ENCODE data around the gene RBPJL. TPM values are rescaled to one million over a fixed set of nuclear protein-coding genes. Genes with fewer than 3 reads are reported as not detected.

The RBPJL gene
- total RNA-seq, 4 donors from 2014 or later: not detected

GRCh38 chr20:45308117-45308778, 1.6 kb downstream of the RBPJL start, which contains the start of gene MATN4:
Gene MATN4 (minus strand): TSS chr20:45308299. CDS start chr20:45305582, 2,717 bp downstream.
- WGBS, 2 donors (ENCODE audit: low coverage in 1 of 2): 39% methylated on average over 20 of the region's 20 CpGs; no CpG with 5 or more reads in 1 of the 2 donors
- Histone ChIP-seq H3K9me3 (no peaks in the 10 kb centered on the region), H3K4me1 (peaks cover 0 to 17% (median 5%) of the 10 kb centered on the region in 4 donors), H3K4me3 (no peak within 1 kb of the TSS), H3K27ac (no peak within 1 kb of the TSS), H3K27me3 (peaks cover 59% of the 10 kb centered on the region), H3K36me3 (no peaks in the 10 kb centered on the region)
- in situ Hi-C loops (cut with MboI; ENCODE audit: low pct_ligation_motif_present in 1 of 4, low pct_unique_long_range_greater_than_20kb in 1 of 4, low sequenced_read_pairs in 3 of 4) (loop anchor here in 1 of 4 donors (25.0 kb wide), 2 partner anchors 129 to 454 kb away; no protein-coding TSS in a partner anchor), intact Hi-C loops (cut with DNase I; ENCODE audit: low total_unique reads) (no loop called here)
- peak; percentile 56 for DNase-seq
- no peak for TF ChIP-seq POLR2AphosphoS5 (IDR thresholded peaks at IDR 0.05)
- TF ChIP-seq CTCF (IDR thresholded peaks at IDR 0.05): peak in 3 of 5 experiments; percentile 7 to 51 (median 29)

- peaks cover 60% of the 10 kb centered on the region for H3K27me3 ChIP-seq
- DNase-seq: no peak
- no peaks in the 10 kb centered on the region for H3K36me3 ChIP-seq
- in situ Hi-C loops (cut with MboI; ENCODE audit: low pct_ligation_motif_present in 1 of 4, low pct_unique_long_range_greater_than_20kb in 1 of 4, low sequenced_read_pairs in 3 of 4): loop anchor here in 1 of 4 donors (25.0 kb wide), 2 partner anchors 128 to 453 kb away; no protein-coding TSS in a partner anchor
- no peak overlapping the region for H3K4me3 ChIP-seq
- H3K27ac ChIP-seq: no peak overlapping the region
- H3K9me3 ChIP-seq: no peaks in the 10 kb centered on the region
- H3K4me1 ChIP-seq: peaks cover 0 to 17% (median 5%) of the 10 kb centered on the region in 4 donors
- TF ChIP-seq CTCF (IDR thresholded peaks at IDR 0.05) (no peak), EP300 (IDR thresholded peaks at IDR 0.05; ENCODE audit: low read depth) (no peak), POLR2A (IDR thresholded peaks at IDR 0.05) (no peak), POLR2AphosphoS5 (IDR thresholded peaks at IDR 0.05) (no peak)
- 68% methylated on average over 3 of the region's 3 CpGs; no CpG with 5 or more reads in 1 of the 2 donors for WGBS, 2 donors (ENCODE audit: low coverage in 1 of 2)
- intact Hi-C loops (cut with DNase I; ENCODE audit: low total_unique reads): no loop called here
These were observed 2.4 kb downstream of the RBPJL start for GRCh38 chr20:45309075-45309474.

- peaks cover 62% of the 10 kb centered on the region for H3K27me3 ChIP-seq
- no peak overlapping the region for H3K27ac ChIP-seq
- H3K4me1 ChIP-seq: peaks cover 0 to 13% (median 4%) of the 10 kb centered on the region in 4 donors
- 25% methylated on average over 31 of the region's 45 CpGs; no CpG with 5 or more reads in 1 of the 2 donors for WGBS, 2 donors (ENCODE audit: low coverage in 1 of 2)
- in situ Hi-C loops (cut with MboI; ENCODE audit: low pct_ligation_motif_present in 1 of 4, low pct_unique_long_range_greater_than_20kb in 1 of 4, low sequenced_read_pairs in 3 of 4) (loop anchor here in 3 of 4 donors (10.0 to 25.0 kb wide), 4 partner anchors 126 to 463 kb away; no protein-coding TSS in a partner anchor), intact Hi-C loops (cut with DNase I; ENCODE audit: low total_unique reads) (no loop called here)
- peak; percentile 68 for DNase-seq
- TF ChIP-seq EP300 (IDR thresholded peaks at IDR 0.05; ENCODE audit: low read depth) (no peak), CTCF (IDR thresholded peaks at IDR 0.05) (peak; percentile 65 to 86 (median 75))
- H3K9me3 ChIP-seq: no peaks in the 10 kb centered on the region
- H3K36me3 ChIP-seq: no peaks in the 10 kb centered on the region
- H3K4me3 ChIP-seq: no peak overlapping the region
These were observed 5.1 kb downstream of the RBPJL start for GRCh38 chr20:45311589-45312211.

- intact Hi-C loops (cut with DNase I; ENCODE audit: low total_unique reads): no loop called here
- TF ChIP-seq EP300 (IDR thresholded peaks at IDR 0.05; ENCODE audit: low read depth): no peak
- no peak for TF ChIP-seq POLR2A (IDR thresholded peaks at IDR 0.05)
- TF ChIP-seq POLR2AphosphoS5 (IDR thresholded peaks at IDR 0.05): no peak
- no peak for TF ChIP-seq CTCF (IDR thresholded peaks at IDR 0.05)
- Histone ChIP-seq H3K9me3 (no peaks in the 10 kb centered on the region), H3K36me3 (no peaks in the 10 kb centered on the region), H3K4me3 (no peak overlapping the region), H3K27me3 (peaks cover 63% of the 10 kb centered on the region), H3K4me1 (peaks cover 0 to 13% (median 4%) of the 10 kb centered on the region in 4 donors), H3K27ac (no peak overlapping the region)
- 40 to 47% methylated on average over 1 to 21 of the region's 21 CpGs for WGBS, 2 donors (ENCODE audit: low coverage in 1 of 2)
- in situ Hi-C loops (cut with MboI; ENCODE audit: low pct_ligation_motif_present in 1 of 4, low pct_unique_long_range_greater_than_20kb in 1 of 4, low sequenced_read_pairs in 3 of 4): loop anchor here in 3 of 4 donors (10.0 to 25.0 kb wide), 4 partner anchors 125 to 463 kb away; no protein-coding TSS in a partner anchor
- no peak for DNase-seq
These were observed 5.6 kb downstream of the RBPJL start for GRCh38 chr20:45312241-45312640.
